Transverse colon (tissue), 3 donors: ENCODE data around the gene MEGF11.

Experiments
- CTCF ChIP-seq, 5 experiments: fragments of 200-600 bp in 3 of 5; fragments of 450-650 bp in 2 of 5; sonication (generic) in 3 of 5; IDR thresholded peaks; 1 replicate in 2 of 5; 2 replicates in 3 of 5; pipeline ENCODE4 v1.5.1; 2016 to 2017; ENCODE audit warnings: antibody characterized with exemption in 5 of 5, inconsistent platforms in 3 of 5, mild to moderate bottlenecking in 2 of 5, moderate library complexity in 1 of 5
- EP300 ChIP-seq: sonication (generic); formaldehyde crosslinking; IDR thresholded peaks from one replicate; pipeline ENCODE4 v1.6.1; 2017; ENCODE audit warnings: antibody characterized with exemption, low read depth
- POLR2A ChIP-seq: fragments of 450-650 bp; IDR thresholded peaks from one replicate; pipeline ENCODE4 v1.6.1; 2016; ENCODE audit warnings: antibody characterized with exemption, mild to moderate bottlenecking, moderate library complexity

- TF ChIP-seq POLR2A (no peak), CTCF (IDR thresholded peaks at IDR 0.05) (no peak), EP300 (no peak)
Observed at GRCh38 chr15:65953622-65954021, 299.9 kb downstream of the MEGF11 start.
